GM18861 (cell line): ENCODE results near the gene COASY.
A peak's percentile ranks its signal among the peaks of the same experiment; 100 is the strongest.
"Not testable (repeated sequence)": the region's sequence is repeated elsewhere in the genome, so short reads cannot be mapped to it uniquely, and the experiment has no call there.

Source experiments
- ATAC-seq: cut with Tn5 transposase; IDR thresholded peaks from one replicate; pipeline ENCODE4 v1.9.1; 2021; ENCODE audit not compliant: unreplicated experiment

COASY gene

GRCh38 chr17:42552736-42553135, 9.2 kb upstream of the COASY start, which contains the start of gene HSD17B1:
HSD17B1 (plus strand) TSS chr17:42552923; CDS start chr17:42552934, 11 bp downstream.
- not testable (repeated sequence) for ATAC-seq

DNA sequence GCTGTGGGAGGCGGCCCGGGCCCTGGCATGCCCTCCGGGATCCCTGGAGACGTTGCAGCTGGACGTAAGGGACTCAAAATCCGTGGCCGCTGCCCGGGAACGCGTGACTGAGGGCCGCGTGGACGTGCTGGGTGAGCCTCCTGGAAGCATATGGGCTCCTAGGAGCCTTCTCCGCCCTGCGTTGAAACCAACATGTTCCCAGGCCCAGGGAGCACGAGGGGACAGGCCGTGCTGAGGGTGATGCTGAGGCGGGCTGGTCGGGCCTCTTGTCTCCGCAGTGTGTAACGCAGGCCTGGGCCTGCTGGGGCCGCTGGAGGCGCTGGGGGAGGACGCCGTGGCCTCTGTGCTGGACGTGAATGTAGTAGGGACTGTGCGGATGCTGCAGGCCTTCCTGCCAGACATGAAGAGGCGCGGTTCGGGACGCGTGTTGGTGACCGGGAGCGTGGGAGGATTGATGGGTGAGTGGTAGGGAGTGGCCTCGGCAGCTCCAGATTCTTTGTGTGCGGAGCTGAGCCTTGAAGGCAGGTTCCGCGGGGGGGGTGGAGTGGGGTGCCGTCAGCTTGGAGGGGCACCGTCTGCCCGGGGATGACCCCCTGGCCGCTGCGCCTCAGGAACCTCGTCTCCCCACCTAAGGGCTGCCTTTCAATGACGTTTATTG, 8.7 kb upstream of the COASY start:
- no peak for ATAC-seq

GRCh38 chr17:42553866-42554249, 8.1 kb upstream of the COASY start:
- ATAC-seq, result no peak

- ATAC-seq, result peak; percentile 68
Measured at GRCh38 chr17:42554250-42555121, 7.5 kb upstream of the COASY start.

DNA sequence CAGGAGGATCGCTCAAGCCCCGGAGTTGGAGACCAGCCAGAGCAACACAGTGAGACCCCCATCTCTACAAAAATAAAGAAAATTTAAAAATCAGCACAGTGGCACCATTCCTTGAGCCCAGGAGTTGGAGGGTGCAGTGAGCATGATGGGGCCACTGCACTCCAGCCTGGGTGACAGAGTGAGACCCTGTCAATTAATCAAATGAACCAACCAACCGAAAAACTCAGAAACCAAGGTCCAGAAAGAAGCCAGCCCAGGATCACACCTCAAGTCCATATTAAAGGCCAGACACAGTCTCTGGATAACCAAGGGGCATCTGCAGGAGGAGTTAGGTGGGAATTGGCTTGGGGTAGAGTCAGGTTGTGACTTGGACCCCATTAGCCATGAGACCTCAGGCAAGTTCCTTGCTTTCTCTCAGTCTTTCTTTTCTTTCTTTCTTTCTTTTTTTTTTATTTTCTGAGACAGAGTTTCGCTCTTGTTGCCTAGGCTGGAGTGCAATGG, 6.8 kb upstream of the COASY start:
- ATAC-seq, result no peak

DNA sequence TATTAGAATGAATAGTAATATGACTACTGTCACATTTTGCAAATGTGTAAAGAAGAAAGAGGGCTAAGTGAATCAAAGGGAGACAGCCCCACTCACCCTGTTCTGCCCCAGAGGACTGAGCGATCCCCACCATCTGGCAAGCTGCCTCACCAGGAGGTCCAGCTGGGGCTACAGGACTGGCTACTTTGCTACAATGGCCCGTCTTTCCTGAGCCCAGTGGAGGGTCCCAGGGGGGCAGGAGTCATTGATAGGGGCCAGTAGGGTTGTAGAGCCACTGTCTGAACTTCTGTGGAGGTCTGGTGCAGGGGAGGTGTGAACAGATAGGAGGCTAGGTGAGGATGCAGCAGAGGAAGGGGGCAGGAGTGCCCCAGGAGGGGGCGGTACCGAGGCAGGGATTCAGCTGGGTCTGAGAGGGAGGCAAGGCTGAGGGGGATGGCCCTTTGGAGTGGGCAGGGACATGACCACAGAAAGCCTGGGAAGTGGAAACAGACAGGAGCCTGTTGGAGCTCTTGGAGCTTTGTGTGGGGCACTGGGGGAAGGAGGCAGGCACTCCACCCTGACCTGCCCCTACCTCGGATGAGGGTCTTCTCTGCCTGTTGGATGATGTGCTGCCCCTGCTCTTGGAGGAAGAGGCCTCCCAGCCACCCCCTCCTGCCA, 5.9 kb upstream of the COASY start:
- ATAC-seq, result not testable (repeated sequence)

DNA sequence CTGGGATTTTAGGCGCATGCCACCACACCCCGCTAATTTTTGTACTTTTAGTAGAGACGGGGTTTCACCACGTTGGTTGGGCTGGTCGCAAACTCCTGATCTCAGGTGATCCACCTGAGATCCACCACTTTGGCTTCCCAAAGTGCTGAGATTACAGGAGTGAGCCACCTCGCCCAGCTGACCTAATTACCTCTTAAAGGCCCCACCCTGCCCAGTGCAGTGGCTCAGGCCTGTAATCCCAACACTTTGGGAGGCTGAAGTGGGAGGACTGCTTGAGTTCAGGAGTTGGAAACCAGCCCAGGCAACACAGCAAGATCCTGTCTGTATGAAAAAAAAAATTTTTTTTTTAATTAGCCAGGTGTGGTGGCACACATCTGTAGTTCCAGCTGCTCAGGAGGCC, 2.9 kb upstream of the COASY start:
- ATAC-seq, result no peak

GRCh38 chr17:42560246-42560645, 1.7 kb upstream of the COASY start:
- no peak for ATAC-seq

GRCh38 chr17:42562388-42563142, 617 bp downstream of the COASY start:
- no peak for ATAC-seq

- no peak for ATAC-seq
Measured at GRCh38 chr17:42563143-42563509, 1.2 kb downstream of the COASY start.

GRCh38 chr17:42563543-42563942, 1.6 kb downstream of the COASY start:
- no peak for ATAC-seq

GRCh38 chr17:42563950-42564349, 2.0 kb downstream of the COASY start:
- ATAC-seq, result no peak

DNA sequence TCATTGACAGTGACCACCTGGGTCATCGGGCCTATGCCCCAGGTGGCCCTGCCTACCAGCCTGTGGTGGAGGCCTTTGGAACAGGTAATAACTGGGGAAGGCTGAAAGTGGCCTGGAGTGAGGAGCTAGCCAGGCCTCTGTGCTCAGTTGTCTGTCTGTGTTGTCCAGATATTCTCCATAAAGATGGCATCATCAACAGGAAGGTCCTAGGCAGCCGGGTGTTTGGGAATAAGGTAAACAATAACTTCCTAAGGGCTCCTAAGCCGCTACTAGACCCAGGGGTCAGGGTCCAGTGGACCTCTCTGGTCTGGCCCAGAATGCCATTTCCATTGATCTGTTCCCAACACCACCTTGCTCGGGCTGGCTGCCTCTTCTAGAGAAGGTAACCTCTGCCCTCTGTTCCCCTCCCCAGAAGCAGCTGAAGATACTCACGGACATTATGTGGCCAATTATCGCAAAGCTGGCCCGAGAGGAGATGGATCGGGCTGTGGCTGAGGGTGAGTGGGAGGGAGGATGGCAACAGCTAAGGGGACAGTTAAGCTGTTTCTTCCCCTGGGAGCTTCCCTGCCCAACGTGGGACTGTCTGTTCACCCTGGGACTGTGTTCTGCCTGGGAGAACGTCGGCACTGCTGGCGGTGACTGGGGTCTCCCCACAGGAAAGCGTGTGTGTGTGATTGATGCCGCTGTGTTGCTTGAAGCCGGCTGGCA, 3.0 kb downstream of the COASY start:
- no peak for ATAC-seq

DNA sequence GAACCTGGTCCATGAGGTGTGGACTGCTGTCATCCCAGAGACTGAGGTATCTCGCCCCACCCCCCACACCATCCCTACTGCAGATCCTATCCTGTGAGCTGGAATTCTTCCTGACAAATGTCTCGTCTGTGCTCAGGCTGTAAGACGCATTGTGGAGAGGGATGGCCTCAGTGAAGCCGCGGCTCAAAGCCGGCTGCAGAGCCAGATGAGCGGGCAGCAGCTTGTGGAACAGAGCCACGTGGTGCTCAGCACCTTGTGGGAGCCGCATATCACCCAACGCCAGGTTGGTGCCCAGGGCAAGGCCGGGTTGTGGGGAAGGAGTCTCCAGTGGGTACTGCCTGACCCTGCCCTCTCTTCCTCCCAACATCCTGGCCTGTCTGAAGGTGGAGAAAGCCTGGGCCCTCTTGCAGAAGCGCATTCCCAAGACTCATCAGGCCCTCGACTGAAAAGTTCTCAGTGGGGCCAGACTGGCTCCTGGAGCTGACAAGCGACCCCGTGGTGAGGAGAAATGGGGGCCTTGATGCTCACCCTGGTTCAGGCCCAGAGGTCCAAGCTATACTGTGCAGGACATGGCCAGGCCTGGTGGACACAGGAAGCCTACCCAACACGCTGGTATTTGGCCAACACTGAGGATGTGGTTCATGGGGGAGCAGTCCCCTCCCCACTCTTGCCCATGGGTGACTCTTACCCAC, 3.7 kb downstream of the COASY start:
- ATAC-seq, result no peak

DNA sequence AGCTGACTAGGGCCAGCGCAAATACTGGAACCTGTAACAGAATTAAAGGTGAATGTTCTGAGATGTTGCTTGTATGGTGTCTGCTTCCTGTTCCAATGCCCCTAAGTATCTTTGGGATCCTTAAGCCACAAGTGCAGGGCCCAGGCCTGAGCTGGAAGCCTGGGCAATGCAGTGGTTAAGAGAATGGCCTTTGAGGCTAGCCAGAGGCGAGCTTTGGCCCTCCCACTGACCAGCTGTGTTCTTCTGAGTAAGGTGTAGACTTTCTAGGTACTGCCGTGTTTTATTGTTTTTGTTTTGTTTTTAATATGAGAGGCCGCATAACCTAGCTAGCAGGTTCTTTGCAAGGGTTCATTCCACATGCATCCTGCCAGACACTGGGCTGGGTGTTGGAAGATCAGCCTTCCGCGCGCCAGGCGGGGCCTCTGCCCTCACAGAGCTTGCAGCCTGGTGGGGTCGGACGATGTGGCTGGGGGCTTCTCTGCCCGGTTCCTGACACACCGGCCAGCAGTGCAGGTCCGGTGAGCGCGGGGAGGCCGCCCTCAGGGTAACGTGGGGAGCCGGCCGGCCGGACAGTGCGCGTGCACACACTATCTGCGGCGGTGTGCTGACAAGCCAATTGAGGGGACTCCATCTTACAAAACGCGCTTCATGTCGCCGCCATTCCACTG, 4.4 kb downstream of the COASY start:
- ATAC-seq, result no peak

DNA sequence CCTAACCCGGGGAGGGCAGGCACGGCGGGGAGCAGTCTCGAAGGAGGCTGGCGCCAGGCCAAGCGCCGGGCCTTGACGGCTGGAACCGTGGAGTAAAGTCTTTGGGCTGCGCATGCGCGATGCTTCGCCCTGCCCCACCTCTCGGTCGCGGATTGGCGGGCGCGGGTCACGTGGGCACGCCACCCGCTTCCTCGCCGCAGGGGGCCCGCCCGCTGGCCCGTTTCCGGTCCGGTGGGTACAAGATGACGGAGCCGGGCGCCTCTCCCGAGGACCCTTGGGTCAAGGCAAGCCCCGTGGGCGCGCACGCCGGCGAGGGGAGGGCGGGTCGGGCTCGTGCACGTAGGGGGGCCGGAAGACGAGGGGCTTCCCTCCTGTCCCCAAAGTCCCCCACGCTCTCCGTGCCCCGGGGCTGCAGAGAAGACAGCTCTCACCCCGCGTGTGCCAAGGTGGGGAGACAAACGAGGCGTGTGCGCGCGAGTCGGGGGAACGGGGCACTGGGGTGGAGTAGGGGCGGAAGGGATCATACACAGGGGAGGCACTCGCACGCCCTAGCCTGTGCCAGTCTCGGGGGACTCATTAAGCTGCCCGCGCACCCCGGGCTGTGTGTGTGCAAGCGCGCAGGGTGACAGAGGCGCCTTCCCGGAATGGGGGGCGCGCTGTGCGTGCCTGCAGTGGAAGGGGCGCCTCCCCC, 5.1 kb downstream of the COASY start, which contains the start of gene MLX:
TSS of gene MLX (plus strand) at position 218 of the 691 bp plus-strand sequence. CDS start at position 243, 25 bp downstream.
- peak; percentile 46 for ATAC-seq

GRCh38 chr17:42568341-42569111, 6.6 kb downstream of the COASY start:
- ATAC-seq, result no peak
